Upper lobe of left lung (tissue), 6 donors: ENCODE data around the gene AGAP9. TPM values are rescaled to one million over a fixed set of nuclear protein-coding genes. Genes with fewer than 3 reads are reported as not detected.

ENCODE experiments used
- ATAC-seq, 2 donors: fragments of 200-7000 bp; cut with Tn5 transposase; one replicate each; pipeline ENCODE4 v1.9.1; 2022; ENCODE audit warnings: mild to moderate bottlenecking in 2 of 2, moderate library complexity in 2 of 2; ENCODE audit not compliant: low FRiP score in 2 of 2
- DNase-seq, 2 donors: peaks; one replicate each; pipeline ENCODE4 v3.0.0-alpha.2; 2019 to 2020
- H3K27ac ChIP-seq, 4 donors: fragments of 200-600 bp; sonication (generic); one replicate each; pipeline ENCODE4 v1.5.1; 2016 to 2019
- H3K27me3 ChIP-seq, 4 donors: fragments of 200-600 bp; sonication (generic); one replicate each; pipeline ENCODE4 v1.5.1; 2017 to 2019
- H3K36me3 ChIP-seq, 4 donors: fragments of 200-600 bp; sonication (generic); one replicate each; pipeline ENCODE4 v1.5.1; 2016 to 2019
- H3K4me1 ChIP-seq, 4 donors: fragments of 200-600 bp; sonication (generic); one replicate each; pipeline ENCODE4 v1.5.1; 2018 to 2019
- H3K4me3 ChIP-seq, 4 donors: fragments of 200-600 bp; sonication (generic); one replicate each; pipeline ENCODE4 v1.5.1; 2017 to 2019; ENCODE audit warnings: mild to moderate bottlenecking in 2 of 4, moderate library complexity in 1 of 4
- H3K9me3 ChIP-seq, 4 donors: fragments of 200-600 bp; sonication (generic); one replicate each; pipeline ENCODE4 v1.5.1; 2018 to 2019
- CTCF ChIP-seq, 6 experiments: fragments of 450-650 bp in 4 of 6; fragments of 200-600 bp in 2 of 6; sonication (generic) in 2 of 6; IDR thresholded peaks; one replicate each; pipeline ENCODE4 v1.5.1; 2016 to 2019; ENCODE audit warnings: antibody characterized with exemption in 6 of 6
- EP300 ChIP-seq, 4 donors: sonication (generic); formaldehyde crosslinking; IDR thresholded peaks; one replicate each; pipeline ENCODE4 v1.5.1; 2017; ENCODE audit warnings: antibody characterized with exemption in 4 of 4, control low read depth in 2 of 4
- POLR2A ChIP-seq, 4 donors: fragments of 450-650 bp; IDR thresholded peaks; one replicate each; pipeline ENCODE4 v1.5.1; 2016 to 2017; ENCODE audit warnings: antibody characterized with exemption in 4 of 4, mild to moderate bottlenecking in 2 of 4
- POLR2AphosphoS5 ChIP-seq, 2 donors: sonication (generic); formaldehyde crosslinking; IDR thresholded peaks; one replicate each; pipeline ENCODE4 v1.5.1; 2017; ENCODE audit warnings: antibody characterized with exemption in 2 of 2
- WGBS, 2 donors: methylation state at CpG; one replicate each; pipeline ENCODE4 v1.1.5; 2017 to 2018; 5-methylcytosine and 5-hydroxymethylcytosine counted together
- small RNA-seq, 4 donors: library from RNA; depleted of rRNA; stranded (forward); fragments of <200 nt; gene quantifications; one replicate each; pipeline ENCODE3, GENCODE V24; 2016
- total RNA-seq, 6 donors: library from RNA; depleted of rRNA in 4 of 6; stranded (reverse); fragments of >200 nt in 4 of 6; gene quantifications; one replicate each; pipeline versions ENCODE4 v1.1.0 to v1.2.1, GENCODE V29; 2016 to 2021
- donor health status: DM: no; HTN: no; CAD: no; lungs with moderate emphysema.
- donor health status: DM: no; HTN: yes; CAD: no; lungs with severe emphysema.

AGAP9 gene
- total RNA-seq, 6 donors from 2014 or later: 3.6 to 40.9 (median 8.5) TPM

- no peak overlapping the region for H3K27ac ChIP-seq
- H3K36me3 ChIP-seq: no peaks in the 10 kb centered on the region
- no peaks in the 10 kb centered on the region for H3K27me3 ChIP-seq
- ATAC-seq (no peak), DNase-seq (no peak)
- no peak overlapping the region for H3K4me3 ChIP-seq
- no peaks in the 10 kb centered on the region for H3K9me3 ChIP-seq
- TF ChIP-seq CTCF (IDR thresholded peaks at IDR 0.05) (no peak), EP300 (IDR thresholded peaks at IDR 0.05) (no peak), POLR2AphosphoS5 (IDR thresholded peaks at IDR 0.05) (no peak), POLR2A (IDR thresholded peaks at IDR 0.05) (no peak)
- no peaks in the 10 kb centered on the region for H3K4me1 ChIP-seq
- 57 to 91% methylated on average over 2 to 7 of the region's 7 CpGs for WGBS, 2 donors
Measured at GRCh38 chr10:47453141-47454007, 70.1 kb downstream of the AGAP9 start.

- Histone ChIP-seq H3K27me3 (no peaks in the 10 kb centered on the region), H3K4me1 (no peaks in the 10 kb centered on the region), H3K9me3 (no peaks in the 10 kb centered on the region), H3K27ac (no peak overlapping the region), H3K36me3 (no peaks in the 10 kb centered on the region), H3K4me3 (no peak overlapping the region)
- DNase-seq (no peak), ATAC-seq (no peak)
- WGBS, 2 donors: 67 to 70% methylated on average over 11 of the region's 11 CpGs
- no peak for TF ChIP-seq EP300 (IDR thresholded peaks at IDR 0.05)
- TF ChIP-seq POLR2A (IDR thresholded peaks at IDR 0.05): no peak
- no peak for TF ChIP-seq POLR2AphosphoS5 (IDR thresholded peaks at IDR 0.05)
- TF ChIP-seq CTCF (IDR thresholded peaks at IDR 0.05): no peak
Measured at GRCh38 chr10:47452495-47453140, 70.8 kb downstream of the AGAP9 start.

GRCh38 chr10:47451998-47452494 is 71.4 kb downstream of the AGAP9 start:
- no peaks in the 10 kb centered on the region for H3K36me3 ChIP-seq
- H3K4me3 ChIP-seq: no peak overlapping the region
- no peak for TF ChIP-seq POLR2AphosphoS5 (IDR thresholded peaks at IDR 0.05)
- TF ChIP-seq EP300 (IDR thresholded peaks at IDR 0.05): no peak
- no peak for TF ChIP-seq POLR2A (IDR thresholded peaks at IDR 0.05)
- no peak for TF ChIP-seq CTCF (IDR thresholded peaks at IDR 0.05)
- no peaks in the 10 kb centered on the region for H3K9me3 ChIP-seq
- WGBS, 2 donors: 48 to 75% methylated on average over 2 to 7 of the region's 7 CpGs
- no peaks in the 10 kb centered on the region for H3K27me3 ChIP-seq
- no peak overlapping the region for H3K27ac ChIP-seq
- DNase-seq: no peak
- ATAC-seq: no peak
- H3K4me1 ChIP-seq: no peaks in the 10 kb centered on the region

Small RNA genes lying within 50 kb of the gene (small RNA-seq; reads per million reads assigned to genes)
- gene AL591684.3: 0 reads per million in 4 donors
- 0 reads per million in 4 donors for gene RNA5SP312

Other genes with a start within 250 kb of the AGAP9 start
- 10 to 100 TPM in 2 of 6 donors, 1 to 10 TPM in 4; 1.8 to 23.4 (median 7.8) TPM for gene GDF10, start 223.4 kb downstream of the AGAP9 start, total RNA-seq
- not detected for gene GDF2, start 201.2 kb downstream of the AGAP9 start, total RNA-seq
- gene RBP3, start 175.3 kb downstream of the AGAP9 start, total RNA-seq: not detected
- under 1 TPM in 4 of 6 donors, not detected in 2; 0.15 to 0.66 (median 0.28) TPM for gene ZNF488, start 139.3 kb downstream of the AGAP9 start, total RNA-seq
- gene ANXA8, start 39.5 kb downstream of the AGAP9 start, total RNA-seq: 10 to 100 TPM in 3 of 6 donors, 1 to 10 TPM in 3; 4.2 to 25.6 (median 10.7) TPM
- gene FAM25G, start 31.9 kb downstream of the AGAP9 start, total RNA-seq: not detected
- 10 to 100 TPM; 25.2 to 95.6 (median 53.4) TPM for gene SYT15B, start 240.0 kb upstream of the AGAP9 start, total RNA-seq